BLaER1 treated with 17β-estradiol and CSF1 and Interleukin-3, amounts not matched to agents 10 nM and 100 nM (cell line): Measurements from ENCODE around the gene AP5S1.

Experiments used
- H3K27ac ChIP-seq, 11 experiments: shearing (Covaris generic); formaldehyde crosslinking; 2 replicates each; pipeline ENCODE4 v1.8.1; 2022
- H3K27me3 ChIP-seq, 11 experiments: shearing (Covaris generic); formaldehyde crosslinking; 2 replicates each; pipeline ENCODE4 v1.8.1; 2022
- H3K36me3 ChIP-seq, 11 experiments: shearing (Covaris generic); formaldehyde crosslinking; 2 replicates each; pipeline ENCODE4 v1.8.1; 2022
- H3K4me1 ChIP-seq, 10 experiments: shearing (Covaris generic); formaldehyde crosslinking; 2 replicates each; pipeline ENCODE4 v1.8.1; 2022
- H3K4me2 ChIP-seq, 11 experiments: shearing (Covaris generic); formaldehyde crosslinking; 2 replicates each; pipeline ENCODE4 v1.8.1; 2022
- H3K4me3 ChIP-seq, 10 experiments: shearing (Covaris generic); formaldehyde crosslinking; 2 replicates each; pipeline ENCODE4 v1.8.1; 2022
- H3K9ac ChIP-seq, 11 experiments: shearing (Covaris generic); formaldehyde crosslinking; 2 replicates each; pipeline ENCODE4 v1.8.1; 2022
- H3K9me3 ChIP-seq, 11 experiments: shearing (Covaris generic); formaldehyde crosslinking; replicated peaks in 1 of 11; 2 replicates each; pipeline ENCODE4 v1.8.1; 2022
- H4K20me1 ChIP-seq, 11 experiments: shearing (Covaris generic); formaldehyde crosslinking; 2 replicates each; pipeline ENCODE4 v1.8.1; 2022
- Cebpa-rat ChIP-seq, 11 experiments: shearing (Covaris generic); IDR thresholded peaks; 2 replicates each; pipeline ENCODE4 v1.8.1; 2022

Gene AP5S1

DNA sequence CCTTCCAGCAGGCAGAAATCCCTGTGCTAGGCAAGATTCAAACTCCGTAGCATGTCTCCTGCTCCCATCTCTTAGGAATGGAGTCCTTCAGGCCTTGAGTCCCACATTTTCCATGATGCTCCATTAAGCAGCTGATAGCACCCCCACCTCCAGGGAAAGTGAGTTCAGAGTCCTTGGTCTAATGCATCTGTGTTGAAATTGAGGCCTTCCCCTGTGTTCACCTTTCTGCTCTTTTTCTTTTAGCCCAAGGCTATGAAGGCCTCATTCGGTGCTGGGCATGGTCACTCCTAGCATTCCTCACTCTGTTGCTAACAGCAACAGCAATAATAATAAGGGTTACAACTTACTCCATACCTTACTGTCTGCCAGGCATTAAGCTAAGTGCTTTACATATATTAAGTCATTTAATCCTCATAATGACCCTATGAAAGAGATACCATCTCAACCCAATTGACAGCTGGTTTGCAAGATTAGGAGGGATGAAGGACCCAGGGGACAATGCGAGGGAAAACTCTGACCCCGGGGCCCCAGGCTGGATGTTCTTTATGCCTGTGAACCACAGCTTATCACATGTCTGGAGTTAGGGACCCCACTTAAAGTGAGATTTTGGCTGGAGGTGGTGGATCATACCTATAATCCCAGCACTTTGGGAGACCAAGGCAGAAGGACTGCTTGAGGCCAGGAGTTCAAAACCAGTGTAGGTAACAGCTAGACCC is 51.4 kb downstream of the AP5S1 start:
- no peak overlapping the region for H3K4me2 ChIP-seq
- H3K9ac ChIP-seq, result no peak overlapping the region
- H3K36me3 ChIP-seq, result peaks cover 70 to 90% (median 79%) of the 10 kb centered on the region in 11 experiments
- H4K20me1 ChIP-seq, result peaks cover 7 to 70% (median 32%) of the 10 kb centered on the region in 11 experiments; a peak in 18 of 22 replicates
- no peak overlapping the region for H3K27ac ChIP-seq
- TF ChIP-seq Cebpa-rat (IDR thresholded peaks at IDR 0.05), result no peak
- peaks cover 25 to 44% (median 34%) of the 10 kb centered on the region in 10 experiments for H3K4me1 ChIP-seq
- H3K27me3 ChIP-seq, result no peaks in the 10 kb centered on the region
- peaks cover 0 to 6% (median 0%) of the 10 kb centered on the region in 11 experiments; a peak in 1 of 22 replicates for H3K9me3 ChIP-seq
- H3K4me3 ChIP-seq, result no peak overlapping the region

- no peak for TF ChIP-seq Cebpa-rat (IDR thresholded peaks at IDR 0.05)
- H3K36me3 ChIP-seq, result peaks cover 52 to 83% (median 61%) of the 10 kb centered on the region in 11 experiments
- no peak overlapping the region for H3K4me2 ChIP-seq
- peaks cover 0 to 59% (median 20%) of the 10 kb centered on the region in 11 experiments; a peak in 15 of 22 replicates for H4K20me1 ChIP-seq
- H3K4me1 ChIP-seq, result peaks cover 24 to 48% (median 30%) of the 10 kb centered on the region in 10 experiments
- H3K4me3 ChIP-seq, result no peak overlapping the region
- no peaks in the 10 kb centered on the region for H3K27me3 ChIP-seq
- H3K27ac ChIP-seq, result no peak overlapping the region
- H3K9me3 ChIP-seq, result peaks cover 0 to 6% (median 0%) of the 10 kb centered on the region in 11 experiments; a peak in 1 of 22 replicates
- no peak overlapping the region for H3K9ac ChIP-seq
Observed at GRCh38 chr20:3873507-3873906, 53.2 kb downstream of the AP5S1 start.

DNA sequence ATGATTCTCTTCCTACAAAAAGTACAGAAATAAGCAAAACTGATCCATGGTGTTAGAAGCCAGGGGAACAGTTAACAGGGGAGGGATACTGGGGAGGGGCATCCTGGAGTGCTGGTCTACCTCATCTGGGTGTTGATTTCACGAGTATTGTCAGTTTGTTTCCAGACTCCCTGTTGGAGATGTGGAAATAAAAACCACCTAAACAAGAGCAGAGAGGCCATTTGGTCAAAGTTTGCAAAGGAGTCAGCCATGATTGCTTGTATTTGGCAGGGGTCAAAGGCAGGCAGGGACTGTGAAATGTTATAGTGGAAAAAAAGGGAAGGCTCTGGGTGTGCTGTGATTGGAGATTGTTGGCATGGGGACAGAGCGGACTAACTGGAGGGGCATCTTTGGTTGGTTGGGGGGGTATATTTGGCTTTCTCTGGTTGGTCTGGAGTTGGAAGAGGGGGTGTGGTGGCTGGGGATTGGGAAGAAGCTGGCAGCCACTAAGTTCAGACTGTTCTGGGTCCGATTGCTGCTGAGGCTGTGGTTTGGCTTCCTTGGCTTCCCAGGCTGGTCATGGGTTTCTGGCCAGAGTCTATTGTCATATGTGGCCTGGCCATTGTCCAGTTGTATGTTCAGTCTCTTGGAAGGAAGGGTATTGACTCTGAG is 54.0 kb downstream of the AP5S1 start:
- Histone ChIP-seq H3K4me2 (peak overlapping the region; percentile 50 to 77 (median 70); a peak in 21 of 22 replicates), H3K9me3 (peaks cover 0 to 6% (median 0%) of the 10 kb centered on the region in 11 experiments; a peak in 1 of 22 replicates), H3K4me1 (peaks cover 24 to 51% (median 30%) of the 10 kb centered on the region in 10 experiments), H4K20me1 (peaks cover 0 to 59% (median 20%) of the 10 kb centered on the region in 11 experiments; a peak in 14 of 22 replicates), H3K27me3 (no peaks in the 10 kb centered on the region), H3K36me3 (peaks cover 48 to 83% (median 60%) of the 10 kb centered on the region in 11 experiments), H3K4me3 (no peak overlapping the region), H3K27ac (peak overlapping the region in 8 of 11 experiments; percentile 5 to 59 (median 35); a peak in 9 of 22 replicates), H3K9ac (no peak overlapping the region)
- no peak for TF ChIP-seq Cebpa-rat (IDR thresholded peaks at IDR 0.05)

DNA sequence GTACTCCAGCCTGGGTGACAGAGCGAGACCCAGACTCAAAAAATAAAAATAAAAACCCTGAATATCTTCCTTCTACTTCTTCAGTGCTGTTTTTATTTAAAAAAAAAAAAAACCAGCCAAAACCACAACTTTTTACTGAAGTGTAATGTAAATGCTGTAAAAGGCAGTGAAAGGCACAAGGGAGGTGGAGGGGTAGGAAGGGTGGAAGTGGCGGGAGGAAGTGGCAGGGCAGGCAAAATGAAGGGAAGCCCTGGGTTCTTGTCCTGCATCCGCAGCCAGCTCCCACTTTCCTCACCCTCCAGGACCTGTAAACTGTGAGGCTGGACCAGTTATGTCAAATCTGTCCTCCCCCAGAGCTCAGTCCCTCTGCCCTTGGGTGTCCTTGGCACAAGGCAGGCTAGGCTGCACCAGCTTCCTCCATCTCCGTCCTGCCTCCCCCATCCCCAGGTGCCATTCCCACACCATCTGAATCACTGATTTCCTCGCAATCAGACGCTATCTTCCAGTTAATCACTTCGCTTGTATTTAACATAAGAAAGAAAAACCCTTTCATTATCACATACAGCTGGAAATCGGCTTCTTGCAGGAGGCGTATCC is 55.1 kb downstream of the AP5S1 start:
- Histone ChIP-seq H3K36me3 (peaks cover 38 to 72% (median 50%) of the 10 kb centered on the region in 11 experiments), H3K9ac (peak overlapping the region in 8 of 11 experiments; percentile 9 to 38 (median 20); a peak in 8 of 22 replicates), H3K4me1 (peaks cover 24 to 51% (median 30%) of the 10 kb centered on the region in 10 experiments), H3K27me3 (no peaks in the 10 kb centered on the region), H3K9me3 (peaks cover 0 to 6% (median 0%) of the 10 kb centered on the region in 11 experiments; a peak in 1 of 22 replicates), H3K27ac (peak overlapping the region in 9 of 11 experiments; percentile 3 to 59 (median 40); a peak in 13 of 22 replicates), H3K4me3 (no peak overlapping the region), H4K20me1 (peaks cover 0 to 59% (median 19%) of the 10 kb centered on the region in 11 experiments; a peak in 14 of 22 replicates), H3K4me2 (peak overlapping the region; percentile 50 to 77 (median 70))
- no peak for TF ChIP-seq Cebpa-rat (IDR thresholded peaks at IDR 0.05)

DNA sequence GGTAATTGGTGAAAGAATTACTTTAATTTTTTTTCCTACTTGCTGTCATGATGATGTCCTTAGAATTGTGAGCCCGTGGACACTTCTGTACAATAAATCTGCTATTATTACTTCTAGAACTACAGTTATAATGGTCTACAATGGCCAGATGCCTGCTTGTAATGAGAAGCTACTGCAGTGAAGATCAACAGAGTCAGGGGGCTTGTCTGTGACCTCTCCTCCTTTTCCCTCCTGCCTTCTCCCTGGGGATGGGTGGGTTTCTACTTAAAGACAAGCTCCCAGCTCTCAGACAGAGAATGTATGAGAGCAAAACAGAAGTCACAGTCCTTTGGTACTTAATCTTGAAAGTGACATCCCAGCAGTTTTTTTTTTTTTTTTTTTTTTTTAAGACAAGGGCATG is 55.7 kb downstream of the AP5S1 start:
- peaks cover 33 to 67% (median 45%) of the 10 kb centered on the region in 11 experiments for H3K36me3 ChIP-seq
- no peaks in the 10 kb centered on the region for H3K27me3 ChIP-seq
- H3K9me3 ChIP-seq, result peaks cover 0 to 6% (median 0%) of the 10 kb centered on the region in 11 experiments; a peak in 1 of 22 replicates
- H4K20me1 ChIP-seq, result peaks cover 0 to 59% (median 19%) of the 10 kb centered on the region in 11 experiments; a peak in 14 of 22 replicates
- no peak overlapping the region for H3K4me3 ChIP-seq
- peaks cover 24 to 51% (median 30%) of the 10 kb centered on the region in 10 experiments for H3K4me1 ChIP-seq
- peak overlapping the region in 2 of 11 experiments; percentile 8 to 16; a peak in 3 of 22 replicates for H3K9ac ChIP-seq
- TF ChIP-seq Cebpa-rat (IDR thresholded peaks at IDR 0.05), result no peak
- peak overlapping the region in 3 of 11 experiments; percentile 4 to 59 (median 20); a peak in 4 of 22 replicates for H3K27ac ChIP-seq
- peak overlapping the region; percentile 50 to 77 (median 70) for H3K4me2 ChIP-seq

GRCh38 chr20:3876676-3877075 is 56.3 kb downstream of the AP5S1 start:
- Histone ChIP-seq H3K4me1 (peaks cover 24 to 46% (median 29%) of the 10 kb centered on the region in 10 experiments), H4K20me1 (peaks cover 0 to 52% (median 15%) of the 10 kb centered on the region in 11 experiments; a peak in 14 of 22 replicates), H3K4me2 (peak overlapping the region in 6 of 11 experiments; percentile 61 to 77 (median 70); a peak in 10 of 22 replicates), H3K4me3 (no peak overlapping the region), H3K9me3 (peaks cover 0 to 6% (median 0%) of the 10 kb centered on the region in 11 experiments; a peak in 1 of 22 replicates), H3K36me3 (peaks cover 26 to 60% (median 38%) of the 10 kb centered on the region in 11 experiments), H3K27ac (no peak overlapping the region), H3K9ac (0 out of 22 replicates have a peak overlapping the region, but pooled peaks of 1 of the 11 experiments have one; percentile 16), H3K27me3 (no peaks in the 10 kb centered on the region)
- no peak for TF ChIP-seq Cebpa-rat (IDR thresholded peaks at IDR 0.05)
